GM18951 (cell line): ENCODE results near the gene CFAP221.

ENCODE experiments used
- POLR2A ChIP-seq: IDR thresholded peaks from 4 replicates; pipeline ENCODE4 v1.6.1; 2011; ENCODE audit warnings: mild to moderate bottlenecking; ENCODE audit not compliant: insufficient read length, insufficient read depth; ENCODE audit errors: extremely low read depth
- in situ Hi-C: fragments of 300-500 bp; cut with MboI; formaldehyde crosslinking; loops from one replicate; pipeline ENCODE4 v1.12.0; 2022; ENCODE audit warnings: low sequenced_read_pairs, mixed read lengths, inconsistent platforms; ENCODE audit not compliant: unreplicated experiment

Gene CFAP221

GRCh38 chr2:119702203-119702917 is 158.1 kb downstream of the CFAP221 start:
- in situ Hi-C loops: no loop called here

DNA sequence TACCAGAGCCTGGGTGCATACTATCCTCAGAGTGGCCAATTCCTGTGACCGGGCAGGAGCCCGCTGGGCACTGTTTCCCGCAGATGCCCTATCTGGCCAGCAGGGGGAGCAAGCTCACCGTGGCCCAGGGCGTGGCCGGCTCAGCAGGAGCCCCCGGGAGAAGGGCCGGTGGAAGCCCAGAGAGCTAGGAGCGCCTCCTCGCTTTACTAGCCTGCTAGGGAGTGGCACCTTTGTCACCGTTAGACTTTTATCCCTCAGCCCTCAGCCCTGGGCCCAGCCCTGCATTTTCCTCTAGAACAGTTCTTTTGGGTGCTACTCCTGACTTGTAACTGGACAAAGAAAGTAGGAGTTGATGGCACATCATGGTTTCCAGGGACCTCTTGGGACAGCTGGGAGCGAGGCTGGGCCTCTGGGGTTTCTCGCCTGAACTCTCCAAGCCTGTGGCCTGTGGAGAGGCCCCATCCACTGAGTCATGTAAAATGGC is 158.7 kb downstream of the CFAP221 start:
- TF ChIP-seq POLR2A: no peak
- in situ Hi-C loops: no loop called here

More at GRCh38 chr2:119702203-119702917, 158.1 kb downstream of the CFAP221 start:
- TF ChIP-seq POLR2A: no peak

DNA sequence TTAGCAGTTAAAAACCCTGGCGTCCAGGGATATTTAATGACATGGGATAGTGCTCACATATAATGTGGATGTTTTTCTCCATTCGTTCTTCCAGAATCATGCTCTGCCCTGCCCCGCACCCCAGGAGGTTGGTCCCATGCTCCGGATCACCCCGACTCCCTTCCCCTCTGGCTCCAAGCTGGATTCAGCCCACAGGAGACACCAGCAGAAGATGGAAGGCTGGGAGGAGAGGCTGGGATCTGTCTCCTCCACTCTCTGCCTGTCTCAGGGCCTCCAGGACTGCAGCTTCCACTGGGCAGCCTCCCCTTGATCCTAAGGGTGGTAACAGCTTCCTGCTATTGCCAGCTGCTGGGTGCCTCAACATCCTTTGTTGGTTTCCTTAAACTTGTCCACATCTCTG is 159.3 kb downstream of the CFAP221 start:
- in situ Hi-C loops: no loop called here
- TF ChIP-seq POLR2A: no peak

DNA sequence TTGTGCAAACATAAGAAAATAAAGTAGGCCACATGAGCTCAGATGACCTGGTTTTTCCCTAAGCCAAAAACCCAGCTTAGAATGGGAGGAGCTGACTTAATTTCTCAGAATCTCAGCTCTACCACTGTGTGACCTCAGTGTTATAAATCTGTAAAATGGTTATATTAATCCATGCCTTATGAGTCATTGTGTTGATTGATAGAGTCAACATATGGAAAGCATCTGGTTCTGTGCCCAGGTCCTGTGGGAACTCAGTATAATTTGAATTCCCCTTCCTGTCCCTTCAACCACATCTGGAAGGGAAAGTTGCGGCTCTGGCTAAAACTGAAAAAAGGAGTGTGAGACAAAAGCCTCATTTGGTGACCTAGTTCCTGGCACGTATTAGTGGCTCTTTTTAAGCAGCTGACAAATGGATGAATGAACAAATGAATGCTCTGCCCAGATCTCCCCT is 160.4 kb downstream of the CFAP221 start:
- in situ Hi-C loops: no loop called here
- no peak for TF ChIP-seq POLR2A

DNA sequence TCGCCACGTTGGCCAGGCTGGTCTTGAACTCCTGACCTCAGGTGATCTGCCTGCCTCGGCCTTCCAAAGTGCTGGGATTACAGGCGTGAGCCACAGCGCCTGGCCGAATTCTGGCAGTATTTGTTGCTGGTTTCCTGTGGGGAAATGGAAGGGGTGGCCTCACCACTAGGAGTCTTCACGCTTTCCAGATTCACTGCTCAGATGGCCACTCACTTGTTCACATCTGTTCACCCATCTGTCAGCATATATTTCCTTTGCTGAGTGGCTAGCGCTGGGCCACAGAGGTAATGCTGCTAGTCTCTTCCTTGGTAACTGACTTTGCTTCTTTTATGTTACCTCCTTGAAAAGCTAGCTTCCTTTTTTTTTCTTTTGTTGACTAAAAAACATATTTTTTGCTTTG is 162.0 kb downstream of the CFAP221 start:
- in situ Hi-C loops: no loop called here
- TF ChIP-seq POLR2A: no peak
